Cerebellar cortex (tissue), 1 donor: Measurements from ENCODE around the gene NOTCH3.

Experiments
- DNase-seq: peaks from one replicate; pipeline ENCODE4 v3.0.0-alpha.2; 2015; ENCODE audit warnings: low spot score

NOTCH3 gene

GRCh38 chr19:15196360-15197005 lies 4.3 kb downstream of the NOTCH3 start:
- no peak for DNase-seq

GRCh38 chr19:15195371-15196334 lies 5.1 kb downstream of the NOTCH3 start:
- no peak for DNase-seq

DNA sequence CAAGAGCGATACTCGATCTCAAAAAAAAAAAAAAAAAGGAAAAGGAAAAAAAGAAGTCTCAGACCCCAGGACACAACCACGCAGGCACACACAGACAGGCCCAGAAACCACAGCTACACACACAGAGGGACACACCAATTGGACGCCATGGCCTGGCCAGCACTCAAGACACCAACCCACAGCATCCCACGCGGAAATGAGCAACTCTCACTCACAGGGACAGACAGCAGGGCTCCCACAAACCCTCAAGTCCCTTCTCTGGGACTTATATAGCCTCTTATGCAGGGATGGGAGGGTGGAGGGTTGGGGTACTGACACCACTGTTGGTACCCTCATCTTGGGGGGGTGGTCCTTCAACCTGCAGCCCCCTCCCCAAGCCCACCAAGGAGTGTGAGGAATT lies 5.9 kb downstream of the NOTCH3 start:
- DNase-seq = no peak

- no peak for DNase-seq
These were observed 8.8 kb downstream of the NOTCH3 start for GRCh38 chr19:15191982-15192381.

DNA sequence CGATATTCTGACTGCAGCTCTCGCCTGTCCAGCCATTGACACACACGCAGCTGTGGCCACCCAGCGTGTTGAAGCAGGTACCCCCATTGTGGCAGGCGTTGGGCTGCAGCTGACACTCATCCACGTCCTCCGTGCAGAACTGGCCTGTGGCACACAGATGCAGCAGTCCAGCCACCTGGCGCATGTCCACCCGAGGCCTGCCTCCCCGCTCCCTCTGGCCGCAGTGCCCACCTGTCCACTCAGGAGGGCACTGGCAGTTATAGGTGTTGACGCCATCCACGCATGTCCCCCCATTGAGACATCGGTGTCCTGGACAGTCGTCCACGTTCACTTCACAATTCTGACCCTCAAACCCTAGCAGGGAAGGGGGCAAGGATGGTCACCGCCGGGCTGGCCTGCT lies 9.3 kb downstream of the NOTCH3 start:
- DNase-seq = no peak

GRCh38 chr19:15188851-15189250 lies 11.9 kb downstream of the NOTCH3 start:
- DNase-seq = no peak

DNA sequence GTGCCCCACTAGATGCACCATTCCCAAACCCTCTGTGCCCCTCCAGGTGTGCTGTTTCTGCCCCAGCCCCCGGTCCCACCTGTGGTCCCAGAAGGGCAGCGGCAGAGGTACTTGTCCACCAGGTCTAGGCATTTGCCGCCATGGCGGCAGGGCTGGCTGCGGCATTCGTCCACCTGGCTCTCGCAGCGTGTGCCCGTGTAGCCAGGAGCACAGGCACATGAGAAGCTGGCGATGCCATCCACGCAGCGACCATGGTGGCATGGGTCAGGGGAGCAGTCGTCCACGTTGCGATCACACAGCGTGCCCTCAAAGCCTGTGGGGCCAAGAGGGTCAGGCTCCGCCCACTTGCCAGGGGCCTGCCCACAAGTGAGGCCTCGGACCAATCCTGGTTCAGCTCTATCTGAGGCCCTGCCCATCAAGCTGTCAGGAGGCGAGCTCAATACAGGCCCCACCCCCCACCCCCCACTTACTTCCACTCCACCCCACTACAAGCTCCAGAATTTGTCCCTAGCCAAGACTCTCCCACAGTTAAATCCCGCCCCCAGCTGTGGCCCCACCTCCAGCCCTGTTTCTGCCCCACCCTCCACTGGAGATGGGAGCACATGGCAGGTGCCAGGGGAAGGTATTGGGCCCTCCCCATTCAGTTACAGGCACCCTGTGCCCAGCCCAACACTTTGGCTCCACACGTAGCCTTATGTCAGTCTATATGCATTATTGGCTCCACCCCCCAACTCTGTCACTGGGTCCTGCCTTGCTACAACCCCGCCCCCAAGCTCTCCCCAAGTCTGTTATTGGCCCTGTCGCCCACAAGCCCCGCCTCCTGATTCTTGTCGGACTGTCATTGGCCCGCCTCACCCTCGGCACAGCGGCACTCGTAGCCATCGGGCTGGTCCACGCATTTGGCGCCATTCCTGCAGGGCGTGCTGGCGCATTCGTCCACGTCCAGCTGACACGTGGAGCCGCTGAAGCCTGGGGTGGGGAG lies 13.5 kb downstream of the NOTCH3 start:
- DNase-seq = no peak

DNA sequence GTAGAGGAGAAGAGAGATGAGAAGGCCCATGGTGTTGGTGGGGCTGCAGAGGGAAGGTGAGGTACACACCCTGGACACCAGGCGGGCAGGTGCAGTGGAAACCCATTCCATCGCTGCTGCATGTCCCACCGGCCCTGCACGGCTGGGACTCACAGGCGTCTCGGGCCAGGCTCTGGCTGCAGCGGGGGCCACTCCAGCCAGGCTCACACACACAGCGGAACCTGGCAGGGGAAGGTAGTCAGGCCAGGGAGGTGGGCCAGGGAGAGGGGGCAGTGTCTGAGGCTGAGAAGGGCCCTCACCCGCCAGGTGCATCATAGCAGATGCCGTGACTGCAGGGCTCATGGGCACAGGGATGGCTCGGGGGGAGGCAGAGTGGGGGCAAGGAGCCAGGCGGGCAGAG lies 15.6 kb downstream of the NOTCH3 start:
- DNase-seq = no peak

- no peak for DNase-seq
These were observed 16.0 kb downstream of the NOTCH3 start for GRCh38 chr19:15184776-15185175.

DNA sequence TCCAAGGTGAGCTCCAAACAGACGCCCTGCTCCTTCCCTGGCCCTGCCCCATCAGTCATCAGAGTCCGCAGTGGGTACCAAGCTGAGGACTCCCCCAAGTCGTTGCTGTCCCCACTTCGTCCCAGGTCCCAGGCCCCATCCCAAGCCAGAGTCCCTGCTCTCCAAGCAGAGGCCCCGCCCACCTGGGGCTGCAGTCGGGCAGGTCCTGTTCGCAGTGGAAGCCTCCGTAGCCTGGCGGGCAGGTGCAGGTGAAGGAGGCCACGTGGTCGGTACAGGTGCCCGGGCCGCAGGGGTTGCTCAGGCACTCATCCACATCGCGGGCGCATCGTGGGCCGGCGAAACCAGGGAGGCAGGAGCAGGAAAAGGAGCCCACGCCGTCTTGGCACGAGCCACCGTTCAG lies 19.4 kb downstream of the NOTCH3 start:
- no peak for DNase-seq

DNA sequence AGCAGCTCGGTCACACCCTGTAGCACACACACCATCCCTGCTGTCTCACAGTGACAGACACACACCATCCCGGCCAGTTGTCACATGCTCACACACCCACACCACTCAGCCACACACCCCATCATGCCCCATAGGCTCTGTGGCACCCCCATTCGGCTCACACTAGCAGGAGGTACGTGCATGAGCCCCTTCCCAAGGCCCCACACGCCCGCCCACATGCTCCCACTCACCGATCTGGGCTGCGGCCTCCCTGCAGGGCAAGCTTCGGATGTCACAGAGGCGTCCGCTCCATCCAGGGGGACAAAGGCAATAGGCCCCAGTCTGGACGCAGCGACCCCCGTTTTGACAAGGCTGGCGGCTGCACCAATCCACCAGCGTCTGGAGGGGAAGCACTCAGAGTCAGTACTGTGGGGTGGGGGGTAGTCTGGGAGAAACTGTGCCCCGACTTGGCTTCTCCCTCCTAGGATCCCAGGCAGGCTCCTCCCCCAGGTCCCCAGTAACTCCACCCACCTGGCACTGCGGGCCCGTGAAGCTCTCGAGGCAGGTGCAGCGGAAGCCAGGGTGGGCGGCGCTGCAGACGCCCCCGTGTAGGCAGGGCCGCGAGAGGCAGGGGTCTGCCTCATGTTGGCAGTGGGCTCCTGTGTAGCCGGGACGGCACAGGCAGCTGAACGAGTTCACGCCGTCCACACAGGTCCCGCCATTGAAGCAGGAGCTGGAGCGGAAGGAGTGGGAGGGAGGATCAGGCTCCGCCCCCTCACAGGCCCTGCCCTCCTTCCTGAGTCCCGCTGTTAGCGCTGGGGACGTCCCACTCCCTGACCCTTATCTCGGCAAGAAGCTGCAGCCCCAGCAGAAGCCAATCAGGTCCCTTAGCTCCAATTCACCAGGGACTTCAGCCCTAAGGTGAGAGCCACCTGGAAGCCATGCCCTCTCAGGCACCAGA lies 20.1 kb downstream of the NOTCH3 start:
- no peak for DNase-seq

DNA sequence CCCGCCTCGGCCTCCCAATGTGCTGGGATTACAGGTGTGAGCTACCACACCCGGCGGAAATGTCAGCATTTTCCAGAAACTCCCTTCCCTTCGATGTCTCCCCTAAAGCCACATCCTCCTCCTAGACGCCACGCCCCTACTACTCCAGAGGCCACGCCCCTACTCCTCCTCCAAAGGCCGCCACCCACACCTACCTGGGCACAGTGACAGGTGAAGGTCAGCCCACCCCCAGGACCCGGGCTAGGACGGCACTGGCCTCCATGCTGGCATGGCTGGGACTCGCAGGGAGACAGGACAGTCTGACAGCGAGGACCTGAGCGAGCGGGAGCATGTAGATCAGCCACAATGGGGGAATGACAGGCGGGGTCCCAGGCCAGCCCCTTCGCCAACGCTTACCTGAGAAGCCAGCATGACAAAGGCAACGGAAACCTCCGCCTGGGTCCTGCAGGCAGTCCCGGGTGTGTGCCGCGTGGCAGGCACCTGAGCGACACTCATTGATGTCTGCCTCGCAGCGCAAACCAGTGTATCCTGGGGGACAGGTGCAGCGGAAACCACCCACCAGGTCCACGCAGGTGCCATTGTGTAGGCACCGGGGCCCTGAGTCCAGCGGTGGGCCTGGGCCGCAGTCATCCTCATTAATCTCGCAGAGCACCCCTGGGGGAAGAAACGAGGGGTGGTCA lies 22.0 kb downstream of the NOTCH3 start:
- no peak for DNase-seq

DNA sequence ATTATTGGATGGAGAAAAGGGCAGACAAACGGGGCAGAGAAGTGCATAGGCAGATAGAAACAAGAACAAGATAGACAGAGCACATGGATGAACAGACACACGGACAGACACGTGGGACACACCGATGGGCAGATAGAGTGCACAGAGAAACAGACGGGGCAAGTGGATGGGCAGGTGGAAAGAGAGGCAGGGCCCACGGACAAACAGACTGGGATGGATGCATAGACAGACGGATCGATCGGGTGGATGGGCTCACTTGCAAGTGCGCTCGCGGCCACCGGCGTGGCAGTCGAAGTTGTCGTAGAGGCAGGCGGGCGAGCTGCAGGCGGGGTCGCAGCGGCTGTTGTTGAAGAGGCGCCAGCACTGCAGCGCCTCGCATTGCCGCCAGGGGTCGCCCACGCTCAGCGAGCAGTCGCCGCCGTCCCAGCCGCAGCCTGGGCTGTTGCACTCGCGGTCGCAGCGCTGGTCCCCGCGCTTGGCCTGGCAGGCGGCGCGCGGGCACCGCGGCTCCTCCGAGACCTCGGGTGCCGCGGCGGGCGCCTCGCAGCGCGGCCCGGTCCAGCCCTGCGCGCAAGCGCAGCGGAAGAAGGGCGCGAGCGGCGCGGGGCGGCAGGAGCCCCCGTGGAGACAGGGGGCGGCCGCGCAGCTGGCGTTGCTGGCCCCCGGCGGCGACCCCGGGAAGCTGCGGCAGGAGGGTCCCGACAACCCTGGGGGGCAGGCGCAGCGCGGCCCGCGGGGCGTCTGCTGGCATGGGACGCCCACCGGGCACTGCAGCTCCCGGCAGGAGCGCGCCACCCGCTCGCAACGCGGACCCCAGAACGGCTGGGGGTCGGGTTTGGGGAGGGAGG lies 23.3 kb downstream of the NOTCH3 start:
- DNase-seq = peak; percentile 64

GRCh38 chr19:15175609-15176008 lies 25.2 kb downstream of the NOTCH3 start:
- no peak for DNase-seq

DNA sequence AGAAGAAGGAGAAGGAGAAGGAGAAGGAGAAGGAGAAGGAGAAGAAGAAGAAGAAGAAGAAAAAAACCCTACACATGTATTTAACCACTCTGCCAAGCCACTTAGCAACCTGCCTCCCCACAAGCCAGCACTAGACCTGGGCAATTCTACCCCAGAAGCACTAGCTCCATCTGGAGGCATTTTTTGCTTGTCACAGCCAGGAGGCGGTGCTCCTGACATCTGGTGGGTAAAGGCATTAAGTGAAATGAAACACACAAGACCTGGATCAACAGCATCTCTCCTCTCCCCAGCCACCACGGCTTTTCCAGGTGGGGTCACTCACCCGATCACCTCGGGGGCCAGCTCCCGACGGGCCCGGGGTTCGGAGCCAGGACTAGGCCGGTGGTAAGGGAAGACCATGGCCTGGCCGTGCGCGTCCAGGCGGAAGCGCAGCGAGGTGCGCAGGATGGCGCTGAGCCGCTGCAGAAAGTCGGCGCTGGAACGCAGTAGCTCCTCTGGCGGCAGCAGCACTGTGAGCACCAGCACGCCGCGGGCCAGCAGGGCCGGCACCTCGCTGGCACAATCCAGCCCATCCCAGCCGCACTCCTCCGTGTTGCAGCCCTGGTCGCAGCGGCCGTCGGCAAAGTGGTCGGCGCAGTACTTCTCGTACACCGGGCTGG lies 26.9 kb downstream of the NOTCH3 start:
- no peak for DNase-seq

DNA sequence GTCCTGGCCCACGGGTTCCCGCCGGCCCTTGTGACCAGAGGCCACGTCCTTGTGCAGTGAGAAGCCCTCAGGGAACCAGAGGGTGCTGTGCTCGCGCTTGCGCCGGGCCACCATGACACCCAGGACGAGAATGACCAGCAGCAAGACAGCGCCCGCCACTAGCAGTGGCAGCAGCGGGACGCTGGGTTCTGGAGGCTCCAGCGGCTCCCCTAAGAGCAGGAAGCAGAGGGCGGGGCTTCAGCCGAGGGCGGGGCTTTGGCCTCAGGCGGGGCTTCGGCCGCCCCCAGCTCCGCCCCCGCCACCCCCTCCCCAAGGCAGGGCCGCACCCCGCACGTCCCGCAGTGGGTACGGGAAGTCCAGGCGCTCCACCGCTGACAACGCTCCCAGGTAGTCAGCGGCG lies 30.4 kb downstream of the NOTCH3 start:
- no peak for DNase-seq

DNA sequence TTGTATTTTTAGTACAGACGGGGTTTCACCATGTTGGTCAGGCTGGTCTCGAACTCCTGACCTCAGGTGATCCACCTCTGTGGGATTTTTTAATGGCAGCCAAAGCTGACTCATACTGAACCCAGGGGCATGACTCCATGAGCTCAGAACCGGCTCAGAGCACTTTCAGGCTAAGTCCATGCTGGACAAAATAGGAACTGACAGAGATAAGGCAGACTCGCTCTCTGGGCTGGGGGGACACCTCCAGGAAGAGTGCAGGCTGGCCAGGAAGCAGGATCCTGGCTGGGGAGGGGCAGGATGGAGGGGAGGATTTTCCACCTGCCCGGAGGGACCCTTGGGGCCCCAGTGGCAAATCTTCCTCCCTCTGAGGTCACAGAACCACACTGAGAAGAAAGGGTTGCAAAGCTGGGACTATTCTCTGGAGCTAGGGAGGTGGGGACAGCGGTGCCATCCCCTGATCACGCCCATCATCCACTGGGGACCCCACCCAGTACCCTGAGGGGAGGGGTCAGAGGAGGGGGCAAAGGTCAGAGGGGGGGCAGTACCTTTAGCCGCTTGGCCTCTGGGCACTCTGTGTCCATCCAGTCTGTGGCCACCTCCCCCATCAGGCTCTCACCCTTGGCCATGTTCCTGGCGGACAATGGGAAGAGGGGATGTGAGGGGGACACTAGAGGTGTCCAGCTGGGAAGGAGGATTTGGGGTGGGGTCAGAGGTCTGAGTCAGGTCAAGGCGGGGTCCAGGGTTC lies 31.1 kb downstream of the NOTCH3 start:
- no peak for DNase-seq

DNA sequence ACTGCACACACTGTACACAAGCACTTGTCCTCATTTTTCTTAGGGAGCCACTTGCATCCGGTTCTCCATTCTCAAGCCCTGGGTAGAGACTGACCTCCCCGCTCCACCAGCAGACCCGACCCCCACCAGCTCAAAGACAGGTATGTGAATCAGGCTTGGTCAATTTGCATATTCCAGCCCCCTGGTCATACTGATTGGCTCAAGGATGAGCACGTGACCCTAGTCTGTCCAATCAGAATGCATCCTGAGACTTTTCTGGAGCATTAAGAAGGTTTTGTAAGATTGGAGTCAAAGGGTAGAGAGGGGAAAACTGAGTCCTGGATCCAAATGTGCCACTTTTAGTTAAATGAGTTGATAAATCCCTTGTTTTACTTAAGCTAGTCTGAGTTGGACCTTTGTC lies 34.1 kb downstream of the NOTCH3 start:
- no peak for DNase-seq
